HG03025 (cell line): ENCODE results near the gene PSMA6.

ENCODE experiments used
- ATAC-seq: cut with Tn5 transposase; IDR thresholded peaks from one replicate; pipeline ENCODE4 v1.9.1; 2021; ENCODE audit warnings: mild to moderate bottlenecking, moderate library complexity; ENCODE audit not compliant: unreplicated experiment, low FRiP score

Gene PSMA6

DNA sequence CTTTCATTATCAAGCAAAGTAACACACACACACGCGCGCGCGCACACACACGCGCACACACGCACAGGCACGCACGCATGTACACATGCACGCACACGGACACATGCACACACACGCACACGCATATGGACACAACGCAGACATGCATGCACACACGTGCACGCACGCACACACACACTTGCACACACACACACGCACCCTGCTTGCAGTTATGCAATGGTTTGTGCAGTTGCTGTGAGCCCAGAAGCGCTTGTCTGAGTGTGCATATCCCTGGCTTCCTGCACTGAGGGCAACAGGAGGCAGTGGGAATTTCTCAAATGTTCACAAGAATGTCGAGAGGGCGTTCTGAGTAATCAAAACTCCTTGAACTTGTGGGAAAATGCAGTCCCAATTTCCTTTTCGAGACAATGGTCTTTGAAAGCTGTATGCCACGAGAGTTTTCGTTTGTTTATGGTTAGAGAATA lies 70.8 kb downstream of the PSMA6 start:
- no peak for ATAC-seq

DNA sequence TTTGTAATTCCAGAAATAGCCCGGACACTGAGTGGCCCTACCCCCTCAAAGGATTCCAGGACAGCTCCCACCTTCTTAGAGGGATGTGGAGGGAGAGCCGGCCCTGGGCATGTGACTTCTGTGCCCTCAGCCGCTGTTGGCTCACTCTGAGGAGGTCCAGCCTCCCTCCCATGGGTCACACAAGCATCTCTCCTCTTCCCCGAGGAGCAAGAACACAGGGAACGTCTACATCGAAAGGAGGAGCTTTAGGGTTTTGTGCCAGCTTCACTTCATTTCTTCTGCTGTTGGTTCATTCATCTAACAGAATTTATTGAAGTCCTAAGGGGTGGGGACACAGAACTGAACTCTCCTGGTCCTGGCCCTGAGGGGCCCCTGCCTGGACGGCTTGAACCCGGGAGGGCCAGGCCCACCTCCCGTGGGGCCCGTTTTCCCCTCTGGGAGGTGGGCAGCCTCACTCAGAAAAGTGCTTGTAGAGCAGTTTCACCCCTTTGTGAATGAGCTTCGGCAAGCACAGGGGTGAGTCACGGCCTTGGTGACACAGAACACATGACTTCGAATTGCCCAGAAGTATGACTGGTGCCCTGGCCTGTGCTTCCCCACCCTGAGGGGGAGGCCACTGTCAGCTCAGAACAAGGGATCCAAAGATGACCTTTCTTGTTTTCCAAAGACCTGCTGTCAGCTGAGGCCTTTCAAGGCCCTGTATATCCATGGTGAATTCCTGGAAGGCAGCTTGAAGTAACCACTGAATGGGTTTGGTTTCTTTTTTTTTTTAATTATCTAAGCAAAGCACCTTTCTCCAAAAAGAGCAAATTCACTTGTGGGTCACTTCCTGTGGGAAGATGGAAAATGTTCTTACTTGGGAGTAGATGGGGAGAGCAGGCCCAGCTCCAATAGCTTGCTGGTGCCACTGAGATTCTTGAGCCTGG lies 73.2 kb downstream of the PSMA6 start:
- no peak for ATAC-seq

DNA sequence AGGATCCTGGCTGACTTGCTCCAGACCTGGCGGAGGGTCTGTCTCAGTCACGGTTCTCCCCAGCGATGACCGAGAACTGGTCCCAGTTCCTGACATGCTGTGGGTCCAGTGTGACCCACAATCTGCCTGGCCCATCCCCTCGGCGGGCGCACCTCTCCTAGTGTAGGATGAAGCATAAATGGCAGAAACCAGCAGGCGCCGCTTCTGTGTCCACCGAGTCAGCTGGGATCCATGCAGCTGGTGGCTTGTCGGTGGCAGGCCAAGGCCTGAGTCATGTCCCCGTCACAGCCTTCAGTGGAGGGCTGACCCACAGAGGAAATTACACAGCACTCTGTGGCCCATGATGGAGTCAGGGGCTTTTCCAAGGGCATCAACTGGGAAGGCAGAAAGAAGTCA lies 73.9 kb downstream of the PSMA6 start:
- ATAC-seq, result no peak

DNA sequence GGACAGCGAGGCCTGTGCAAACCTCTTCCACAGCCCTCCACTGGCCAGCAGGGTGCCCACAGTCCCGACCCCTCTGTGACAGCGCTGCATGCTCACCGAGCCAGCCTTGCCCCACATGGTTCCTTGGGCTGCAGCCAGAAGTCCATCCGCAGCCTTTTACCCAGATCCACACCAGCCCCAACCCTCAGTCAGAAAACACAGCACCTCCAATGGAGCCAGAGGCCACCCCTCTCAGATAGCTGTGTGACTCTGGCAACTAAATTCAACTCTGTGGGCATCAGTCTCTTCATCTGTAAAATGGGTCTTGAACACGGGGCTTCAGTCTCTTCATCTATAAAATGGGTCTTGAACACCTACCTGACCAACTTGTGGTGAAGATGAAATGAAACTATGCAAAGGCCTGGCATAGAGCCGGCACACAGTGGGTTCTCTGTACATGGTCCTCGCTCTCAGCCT lies 74.4 kb downstream of the PSMA6 start:
- ATAC-seq, result no peak

DNA sequence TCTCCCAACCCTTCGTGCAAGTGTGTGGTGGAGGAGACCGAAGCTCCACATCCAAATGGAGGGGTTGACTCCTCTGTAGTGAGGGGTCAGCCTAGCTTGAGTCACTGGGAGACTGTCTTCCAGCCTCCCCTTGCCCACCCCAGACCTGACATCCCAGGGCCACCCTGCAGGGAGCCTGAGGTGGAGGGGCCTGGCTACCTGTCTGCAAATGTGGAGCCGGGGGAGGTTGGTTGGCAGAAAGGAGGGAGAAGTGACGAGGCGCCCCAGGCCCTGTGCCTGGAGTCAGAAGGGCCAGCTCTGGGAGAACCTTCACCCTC lies 74.8 kb downstream of the PSMA6 start:
- ATAC-seq, result no peak
